Measurements from ENCODE around the gene ELFN1.

GRCh38 chr7:1729183-1729582, 59.1 kb downstream of the ELFN1 start:
- no peak for TF ChIP-seq POLR2A (IDR thresholded peaks at IDR 0.05; ENCODE audit: extremely low read depth, insufficient read length)
- TF ChIP-seq CTCF (IDR thresholded peaks at IDR 0.05; ENCODE audit: low read depth, low read length), result no peak
